Activated CD4-positive, alpha-beta T cell treated with anti-CD3 and anti-CD28 coated beads, Interleukin-2, amount 10 ng/mL, durations not matched to agents 24 days and 14 days (primary cell): ENCODE data around the gene PKM. TPM values are rescaled to one million over a fixed set of nuclear protein-coding genes. Genes with fewer than 3 reads are reported as not detected.

Experiments used
- DNase-seq: peaks from one replicate; pipeline ENCODE4 v3.0.0; 2022
- H3K27ac Mint-ChIP-seq: one replicate; pipeline ENCODE4 v1.8.0; 2022; ENCODE audit warnings: mild to moderate bottlenecking, mixed read lengths
- H3K27me3 Mint-ChIP-seq: one replicate; pipeline ENCODE4 v1.8.0; 2022; ENCODE audit warnings: mixed read lengths
- H3K36me3 Mint-ChIP-seq: one replicate; pipeline ENCODE4 v1.8.0; 2022; ENCODE audit warnings: low read depth, mild to moderate bottlenecking, mixed read lengths
- H3K4me1 Mint-ChIP-seq: one replicate; pipeline ENCODE4 v1.8.0; 2021; ENCODE audit warnings: mixed read lengths
- H3K4me3 Mint-ChIP-seq: one replicate; pipeline ENCODE4 v1.8.0; 2022; ENCODE audit warnings: mild to moderate bottlenecking, moderate library complexity, mixed read lengths
- H3K9me3 Mint-ChIP-seq: one replicate; pipeline ENCODE4 v1.8.0; 2021; ENCODE audit warnings: mixed read lengths
- intact Hi-C: fragments of 100-400 bp; cut with micrococcal nuclease; formaldehyde crosslinking; loops from one replicate; pipeline ENCODE4 v1.15.1; 2023
- total RNA-seq: library from RNA; stranded (reverse); gene quantifications from 2 replicates; pipeline ENCODE4 v1.2.3, GENCODE V29; 2022

Gene PKM
- total RNA-seq, 1 donor from 2014 or later = 2,437 TPM

DNA sequence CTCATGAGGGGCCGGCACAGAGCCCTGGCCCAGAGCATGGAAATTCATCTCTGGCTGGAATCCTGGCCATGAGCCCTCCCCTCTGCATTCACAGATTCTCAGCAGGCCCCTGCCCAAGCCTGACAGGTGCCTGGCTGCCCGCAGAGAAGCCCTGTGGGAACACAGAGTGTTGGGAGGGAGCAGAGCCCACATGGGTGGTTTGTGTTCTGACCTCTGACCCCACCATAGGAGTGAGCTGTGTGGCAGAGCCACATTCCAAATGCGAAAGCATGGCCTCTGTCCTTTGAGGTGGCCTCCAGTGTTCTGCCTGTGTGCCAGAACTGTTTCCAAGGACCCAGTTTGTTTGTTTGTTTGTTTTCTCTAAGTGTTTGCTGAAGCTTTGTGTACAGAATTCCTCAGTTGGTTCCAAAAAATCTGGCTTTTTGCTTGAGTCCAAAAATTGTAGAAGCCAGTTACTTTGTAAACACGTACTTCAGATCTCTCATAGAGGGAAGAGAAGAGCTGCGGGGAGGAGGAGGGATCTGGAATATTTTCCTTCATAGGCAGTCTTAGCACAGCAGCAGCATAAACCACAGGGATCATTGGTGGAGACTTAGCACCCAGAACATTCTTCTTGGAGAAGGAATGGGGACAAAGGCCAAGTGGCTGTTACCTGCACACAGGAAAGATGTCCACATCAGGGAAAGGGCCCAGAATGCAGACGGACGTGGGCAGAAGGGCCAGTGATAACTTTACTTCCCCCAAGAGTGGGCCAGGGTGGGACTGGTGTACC lies 69.4 kb downstream of the PKM start:
- Mint-ChIP-seq H3K27ac (no peak overlapping the region), H3K36me3 (no peaks in the 10 kb centered on the region), H3K27me3 (peaks cover 16% of the 10 kb centered on the region), H3K4me3 (no peak overlapping the region), H3K4me1 (no peaks in the 10 kb centered on the region), H3K9me3 (no peaks in the 10 kb centered on the region)
- intact Hi-C loops = no loop called here
- DNase-seq = no peak

DNA sequence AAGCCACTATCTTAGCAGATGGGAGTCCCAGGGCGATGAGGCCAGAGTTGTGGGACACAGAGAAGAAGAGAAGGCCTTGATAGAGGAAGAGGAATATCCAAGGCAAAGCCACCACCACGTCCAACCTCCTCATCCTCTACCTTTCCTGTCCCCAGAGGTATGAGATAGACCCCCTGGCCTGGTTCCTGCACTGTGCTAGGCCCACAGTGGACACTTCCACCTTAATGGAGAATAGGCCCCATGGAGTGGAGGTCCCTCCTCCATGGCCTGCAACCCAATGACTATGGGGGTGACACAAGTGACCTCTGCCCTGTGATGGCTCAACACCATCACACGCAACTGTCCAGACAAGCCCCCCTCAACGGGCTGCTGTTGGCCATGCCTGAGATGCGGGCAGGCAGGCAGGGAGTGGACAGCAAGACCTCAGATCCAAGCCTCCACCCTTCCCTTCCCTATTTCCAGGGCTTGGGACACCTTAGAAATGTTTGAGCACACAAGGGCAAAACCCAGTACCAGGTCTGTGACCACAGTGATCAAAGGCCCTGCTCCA lies 70.2 kb downstream of the PKM start:
- Mint-ChIP-seq H3K4me1 (peaks cover 3% of the 10 kb centered on the region), H3K36me3 (no peaks in the 10 kb centered on the region), H3K9me3 (no peaks in the 10 kb centered on the region), H3K27me3 (peaks cover 13% of the 10 kb centered on the region), H3K27ac (no peak overlapping the region), H3K4me3 (no peak overlapping the region)
- no peak for DNase-seq
- intact Hi-C loops = no loop called here

DNA sequence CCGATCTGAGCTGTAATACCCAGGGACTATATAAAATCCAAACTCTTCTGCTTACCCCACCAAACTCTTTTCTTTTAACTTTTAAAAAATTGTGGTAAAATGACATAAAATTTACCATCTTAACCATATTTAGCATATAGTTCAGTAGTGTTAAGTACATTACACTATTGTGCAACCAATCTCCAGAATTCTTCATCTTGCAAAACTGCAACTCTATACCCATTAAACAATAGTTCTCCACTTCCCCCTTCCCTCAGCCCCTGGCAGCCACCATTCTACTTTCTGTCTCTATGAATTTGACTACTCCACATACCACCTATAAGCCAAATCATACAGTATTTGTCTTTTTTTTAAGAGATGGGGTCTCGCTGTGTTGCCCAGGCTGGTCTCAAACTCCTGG lies 74.1 kb downstream of the PKM start:
- Mint-ChIP-seq H3K4me3 (no peak overlapping the region), H3K36me3 (no peaks in the 10 kb centered on the region), H3K27me3 (peaks cover 11% of the 10 kb centered on the region), H3K27ac (no peak overlapping the region), H3K9me3 (no peaks in the 10 kb centered on the region), H3K4me1 (peaks cover 6% of the 10 kb centered on the region)
- DNase-seq = no peak
- intact Hi-C loops = loop anchor here (1.0 to 2.0 kb wide), 4 partner anchors 39 to 412 kb away; partner anchors contain the start of genes MYO9A and SENP8

DNA sequence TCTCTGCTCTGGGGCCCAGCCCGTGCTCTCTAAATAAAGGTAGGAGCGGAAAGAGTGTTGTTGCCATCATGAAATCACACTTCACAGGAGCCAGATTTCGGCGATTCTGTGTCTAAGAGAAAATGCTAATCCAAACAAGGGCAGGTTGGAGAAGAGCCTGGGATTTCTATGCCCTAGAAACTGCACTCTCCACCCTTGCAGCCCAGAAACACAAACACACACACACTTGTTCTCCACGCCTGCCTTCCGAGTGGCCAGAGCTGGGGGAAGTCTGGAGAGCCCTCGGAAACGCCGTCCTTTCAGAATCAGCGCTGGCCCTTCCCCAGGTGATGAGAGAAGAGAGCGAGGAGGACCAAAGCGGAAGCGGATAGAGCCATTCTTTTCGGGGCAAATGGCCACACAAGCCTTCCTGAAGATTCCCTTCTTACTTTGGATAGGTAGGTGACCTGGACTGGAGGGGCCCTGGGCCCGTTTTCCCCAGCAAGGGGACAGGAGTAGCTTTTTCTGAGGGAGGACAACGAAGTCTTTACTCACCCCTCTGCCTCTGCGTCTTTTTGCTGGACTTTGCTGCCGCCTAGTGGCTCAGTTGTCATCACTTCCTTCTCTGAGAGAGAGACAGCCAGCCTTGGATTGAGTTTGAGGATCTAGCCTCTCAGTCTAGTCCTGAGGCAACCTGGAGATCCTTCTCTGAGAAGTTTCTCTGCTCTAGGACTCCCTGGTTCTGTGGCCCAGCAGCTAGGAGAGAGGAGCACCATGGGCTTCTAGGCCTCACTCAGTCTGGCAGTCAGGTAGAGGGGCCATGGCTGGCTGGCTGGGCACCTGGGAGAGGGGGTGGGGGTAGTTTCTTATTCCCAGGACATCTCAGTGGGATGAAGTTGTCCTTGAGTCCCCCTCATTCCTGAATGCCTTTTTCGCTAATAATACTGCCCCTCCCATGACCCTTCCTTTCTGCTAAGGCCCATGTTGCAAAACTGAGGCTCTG lies 75.1 kb downstream of the PKM start:
- intact Hi-C loops = loop anchor here (1.0 to 2.0 kb wide), 4 partner anchors 38 to 411 kb away; partner anchors contain the start of genes MYO9A and SENP8
- H3K27me3 Mint-ChIP-seq = peaks cover 13% of the 10 kb centered on the region
- peak overlapping the region; percentile 10 for H3K27ac Mint-ChIP-seq
- no peaks in the 10 kb centered on the region for H3K9me3 Mint-ChIP-seq
- H3K4me3 Mint-ChIP-seq = peak overlapping the region; percentile 80
- peak; percentile 94 for DNase-seq
- no peaks in the 10 kb centered on the region for H3K36me3 Mint-ChIP-seq
- peaks cover 6% of the 10 kb centered on the region for H3K4me1 Mint-ChIP-seq

DNA sequence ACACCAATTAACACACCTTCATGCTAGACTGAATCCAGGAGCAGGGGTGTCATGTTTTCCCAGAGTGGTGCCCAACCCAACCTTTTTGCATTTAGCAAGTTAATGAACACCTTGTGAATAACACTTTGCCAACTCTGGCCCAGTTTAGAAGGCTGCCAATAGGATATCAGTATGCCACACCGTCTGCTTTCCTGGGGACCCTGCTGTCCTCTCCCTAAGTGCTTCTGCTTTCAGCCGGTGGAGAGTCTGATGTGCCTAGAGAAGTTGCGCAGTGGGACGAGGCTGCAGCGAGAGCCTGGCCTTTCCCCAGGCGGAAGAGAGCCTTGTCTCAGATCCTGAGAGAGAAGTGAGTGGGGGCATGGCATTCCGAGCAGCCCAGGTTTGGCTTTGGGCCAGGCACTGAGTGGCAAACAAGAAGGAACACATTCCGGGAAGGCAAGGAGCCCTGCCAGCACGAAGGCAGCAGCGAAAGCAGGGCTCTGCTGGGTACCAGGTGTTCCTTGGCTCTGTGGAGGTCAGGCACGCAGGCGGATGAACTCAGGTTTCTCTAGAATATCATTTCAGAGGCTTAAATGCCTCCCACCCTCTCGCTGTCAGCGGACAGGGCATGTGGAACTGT lies 75.9 kb downstream of the PKM start:
- no peak for DNase-seq
- Mint-ChIP-seq H3K4me3 (peak overlapping the region; percentile 80), H3K4me1 (peaks cover 6% of the 10 kb centered on the region), H3K9me3 (no peaks in the 10 kb centered on the region), H3K27ac (no peak overlapping the region), H3K36me3 (no peaks in the 10 kb centered on the region), H3K27me3 (peaks cover 13% of the 10 kb centered on the region)
- intact Hi-C loops = no loop called here

DNA sequence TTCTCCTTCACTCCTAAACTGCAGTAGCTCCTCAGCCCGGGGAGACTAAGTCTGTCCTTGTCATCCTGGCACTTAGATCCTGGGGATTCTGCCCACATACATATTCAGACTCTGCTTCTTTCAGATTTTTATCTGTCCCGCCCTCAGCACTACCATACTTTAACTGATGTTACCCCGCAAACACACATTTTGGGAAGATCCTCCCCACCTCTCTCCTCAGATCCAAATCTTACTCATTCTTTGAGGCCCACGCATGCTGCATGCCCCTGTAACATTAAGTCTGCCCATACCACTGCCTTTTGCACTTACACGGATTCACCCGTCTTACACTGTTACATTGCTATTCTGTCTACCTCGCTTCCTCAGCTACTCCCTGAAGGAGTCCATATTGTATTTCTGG lies 76.7 kb downstream of the PKM start:
- Mint-ChIP-seq H3K4me3 (no peak overlapping the region), H3K27me3 (peaks cover 13% of the 10 kb centered on the region)

DNA sequence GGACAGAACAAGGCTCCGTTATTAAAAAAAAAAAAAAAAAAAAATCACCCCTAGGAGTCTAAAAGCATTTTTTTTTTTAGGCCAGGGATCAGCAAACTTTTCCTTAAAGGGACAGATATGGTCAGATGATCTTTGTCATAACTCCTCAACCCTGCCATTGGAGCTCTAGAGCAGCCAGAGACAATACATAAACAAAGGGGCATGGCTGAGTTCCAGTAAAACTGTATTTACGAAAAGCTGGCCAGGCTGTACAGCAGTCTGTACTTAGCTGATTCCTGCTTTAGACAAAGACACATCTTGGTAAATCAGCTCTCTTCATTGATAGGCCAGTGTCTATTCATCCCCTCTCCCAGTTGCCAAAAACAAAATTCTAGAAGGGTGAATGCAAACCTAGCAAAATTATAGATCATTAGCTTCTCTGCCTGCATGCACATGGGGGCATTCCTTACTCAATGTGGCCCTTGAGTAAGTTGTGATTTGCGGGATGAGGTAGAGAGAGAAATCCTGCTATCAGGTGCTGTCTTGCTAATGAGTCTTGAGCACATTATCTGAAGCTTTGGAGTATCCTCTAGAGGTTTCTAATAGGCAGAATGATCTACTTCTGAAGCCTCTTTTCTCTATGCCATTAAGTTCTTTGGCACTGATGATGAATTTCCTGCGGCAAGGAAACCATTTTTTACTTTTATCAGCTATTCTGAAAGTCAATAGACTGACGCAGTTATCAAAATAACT lies 77.6 kb downstream of the PKM start:
- no peak overlapping the region for H3K4me3 Mint-ChIP-seq
- no peaks in the 10 kb centered on the region for H3K9me3 Mint-ChIP-seq
- no peak for DNase-seq
- no peaks in the 10 kb centered on the region for H3K36me3 Mint-ChIP-seq
- H3K27me3 Mint-ChIP-seq = peaks cover 9% of the 10 kb centered on the region
- no peak overlapping the region for H3K27ac Mint-ChIP-seq
- H3K4me1 Mint-ChIP-seq = peaks cover 6% of the 10 kb centered on the region
- intact Hi-C loops = no loop called here

More for the DNA sequence above, 76.7 kb downstream of the PKM start:
- H3K9me3 Mint-ChIP-seq = no peaks in the 10 kb centered on the region
- intact Hi-C loops = no loop called here
- no peaks in the 10 kb centered on the region for H3K36me3 Mint-ChIP-seq
- no peak for DNase-seq
- peaks cover 6% of the 10 kb centered on the region for H3K4me1 Mint-ChIP-seq
- H3K27ac Mint-ChIP-seq = no peak overlapping the region

Other genes with a start within 250 kb of the PKM start
- gene MYO9A, start 113.0 kb downstream of the PKM start, total RNA-seq = 19.4 and 21.3 TPM in 2 replicates
- gene SENP8, start 112.8 kb downstream of the PKM start, total RNA-seq = 1.5 and 1.7 TPM in 2 replicates
- gene GRAMD2A, start 33.4 kb downstream of the PKM start, total RNA-seq = 0.21 TPM in 1 of 2 replicates, not detected in the other
- gene PARP6, start 41.4 kb upstream of the PKM start, total RNA-seq = 69.7 and 78.6 TPM in 2 replicates
- 0.19 and 0.21 TPM in 2 replicates for gene CELF6, start 89.0 kb upstream of the PKM start, total RNA-seq
- gene HEXA, start 144.8 kb upstream of the PKM start, total RNA-seq = 54.3 and 59.4 TPM in 2 replicates
- not detected in 2 replicates for gene TMEM202, start 167.1 kb upstream of the PKM start, total RNA-seq
- 140 and 141 TPM in 2 replicates for gene ARIH1, start 243.1 kb upstream of the PKM start, total RNA-seq